ENCODE data around the gene COG1.
A peak's percentile ranks its signal among the peaks of the same experiment; 100 is the strongest.

COG1 gene

GRCh38 chr17:73174126-73174525, 18.7 kb upstream of the COG1 start:
- DNase-seq, result no peak

GRCh38 chr17:73175962-73176565, 16.8 kb upstream of the COG1 start:
- DNase-seq, result no peak

GRCh38 chr17:73179387-73179786, 13.5 kb upstream of the COG1 start:
- no peak for DNase-seq

GRCh38 chr17:73179878-73180277, 13.0 kb upstream of the COG1 start:
- no peak for DNase-seq

GRCh38 chr17:73182616-73183310, 10.1 kb upstream of the COG1 start:
- DNase-seq, result peak; percentile 80

- no peak for DNase-seq
Observed at GRCh38 chr17:73184136-73184993, 8.5 kb upstream of the COG1 start.

GRCh38 chr17:73186283-73187050, 6.4 kb upstream of the COG1 start:
- no peak for DNase-seq

- DNase-seq, result no peak
Observed at GRCh38 chr17:73187203-73187769, 5.6 kb upstream of the COG1 start.

- DNase-seq, result peak; percentile 69
Observed at GRCh38 chr17:73188011-73188410, 4.8 kb upstream of the COG1 start.

GRCh38 chr17:73189417-73190099, 3.3 kb upstream of the COG1 start:
- DNase-seq, result peak; percentile 41

GRCh38 chr17:73191443-73192205, 1.2 kb upstream of the COG1 start:
- peak; percentile 84 for DNase-seq

GRCh38 chr17:73192206-73192893, 505 bp upstream of the COG1 start:
- DNase-seq, result peak; percentile 68

GRCh38 chr17:73194514-73195222, 1.8 kb downstream of the COG1 start:
- no peak for DNase-seq

- DNase-seq, result peak; percentile 66
Observed at GRCh38 chr17:73196500-73196899, 3.6 kb downstream of the COG1 start.

GRCh38 chr17:73197161-73197560, 4.3 kb downstream of the COG1 start:
- no peak for DNase-seq

- DNase-seq, result no peak
Observed at GRCh38 chr17:73198201-73198929, 5.5 kb downstream of the COG1 start.

- DNase-seq, result no peak
Observed at GRCh38 chr17:73198930-73199260, 6.0 kb downstream of the COG1 start.

GRCh38 chr17:73199751-73200317, 7.0 kb downstream of the COG1 start:
- no peak for DNase-seq

GRCh38 chr17:73200476-73200875, 7.6 kb downstream of the COG1 start:
- no peak for DNase-seq
